SK-N-SH treated with all-trans-retinoic acid at 6 μM for 48 hours (cell line): ENCODE measurements around the gene PARD3B.

Experiments used
- TOX ChIP-seq: fragments of 250-450 bp; sonication (Bioruptor Pico); IDR thresholded peaks from 2 replicates; pipeline ENCODE4 v1.8.0; 2021; ENCODE audit warnings: mild to moderate bottlenecking, moderate library complexity, borderline replicate concordance
- ZNF565 ChIP-seq: fragments of 450-650 bp; formaldehyde crosslinking; conservative IDR thresholded peaks from 2 replicates; pipeline ENCODE4 v1.5.0; 2020; ENCODE audit warnings: low read depth, mild to moderate bottlenecking, moderate library complexity
- ZNF70 ChIP-seq: fragments of 450-650 bp; formaldehyde crosslinking; IDR thresholded peaks from 2 replicates; pipeline ENCODE4 v1.5.0; 2020; ENCODE audit warnings: mild to moderate bottlenecking, moderate library complexity
- TF ChIP-seq, protein P1 (sequence below): fragments of 250-450 bp; sonication (Bioruptor Pico); IDR thresholded peaks from 2 replicates; pipeline ENCODE4 v1.8.0; 2020; ENCODE audit warnings: mild to moderate bottlenecking, moderate library complexity, borderline replicate concordance
- TF ChIP-seq, protein P2 (sequence below): fragments of 250-450 bp; sonication (Bioruptor Pico); IDR thresholded peaks from 2 replicates; pipeline ENCODE4 v1.5.1; 2021; ENCODE audit warnings: mild to moderate bottlenecking, moderate library complexity

DNA sequence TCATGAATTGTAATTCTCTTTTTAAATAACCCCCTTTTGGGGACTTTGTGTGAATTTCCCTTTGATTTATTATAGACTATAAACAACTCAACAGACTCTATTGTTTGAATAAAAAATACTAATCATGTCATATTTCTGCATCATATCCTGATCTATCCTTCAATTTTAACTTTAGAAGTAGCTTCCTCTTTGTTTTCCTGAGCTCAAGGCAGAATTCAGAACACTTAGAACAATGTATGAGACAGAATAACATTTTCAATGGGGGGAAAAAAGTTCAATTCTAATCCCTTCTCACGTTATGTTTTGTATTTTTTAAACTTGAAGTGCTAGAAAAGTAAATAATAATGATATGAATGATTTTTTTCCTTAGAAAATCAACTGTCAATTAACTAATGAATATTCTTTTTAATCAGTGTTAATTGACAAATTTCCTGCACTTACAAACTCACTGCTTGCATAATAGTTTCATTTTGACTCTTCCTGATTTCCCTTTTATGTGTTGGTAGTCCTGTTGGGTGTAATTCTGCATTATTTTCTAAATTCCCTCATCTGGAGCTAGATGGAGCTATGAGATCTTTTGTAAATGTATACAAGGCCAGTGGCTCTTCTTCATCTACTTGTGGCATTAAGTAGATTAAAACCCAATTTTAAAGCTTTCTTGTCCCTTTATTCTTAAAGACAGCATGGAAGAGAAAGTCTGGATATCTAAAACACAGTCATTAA, 326.1 kb downstream of the PARD3B start:
- TF ChIP-seq, protein P1, sequence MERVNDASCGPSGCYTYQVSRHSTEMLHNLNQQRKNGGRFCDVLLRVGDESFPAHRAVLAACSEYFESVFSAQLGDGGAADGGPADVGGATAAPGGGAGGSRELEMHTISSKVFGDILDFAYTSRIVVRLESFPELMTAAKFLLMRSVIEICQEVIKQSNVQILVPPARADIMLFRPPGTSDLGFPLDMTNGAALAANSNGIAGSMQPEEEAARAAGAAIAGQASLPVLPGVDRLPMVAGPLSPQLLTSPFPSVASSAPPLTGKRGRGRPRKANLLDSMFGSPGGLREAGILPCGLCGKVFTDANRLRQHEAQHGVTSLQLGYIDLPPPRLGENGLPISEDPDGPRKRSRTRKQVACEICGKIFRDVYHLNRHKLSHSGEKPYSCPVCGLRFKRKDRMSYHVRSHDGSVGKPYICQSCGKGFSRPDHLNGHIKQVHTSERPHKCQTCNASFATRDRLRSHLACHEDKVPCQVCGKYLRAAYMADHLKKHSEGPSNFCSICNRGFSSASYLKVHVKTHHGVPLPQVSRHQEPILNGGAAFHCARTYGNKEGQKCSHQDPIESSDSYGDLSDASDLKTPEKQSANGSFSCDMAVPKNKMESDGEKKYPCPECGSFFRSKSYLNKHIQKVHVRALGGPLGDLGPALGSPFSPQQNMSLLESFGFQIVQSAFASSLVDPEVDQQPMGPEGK (CRISPR knock-in tag) = no peak
- TF ChIP-seq TOX (CRISPR knock-in tag) (no peak), ZNF565 (CRISPR knock-in tag) (no peak), ZNF70 (CRISPR knock-in tag) (no peak)
- TF ChIP-seq, protein P2, sequence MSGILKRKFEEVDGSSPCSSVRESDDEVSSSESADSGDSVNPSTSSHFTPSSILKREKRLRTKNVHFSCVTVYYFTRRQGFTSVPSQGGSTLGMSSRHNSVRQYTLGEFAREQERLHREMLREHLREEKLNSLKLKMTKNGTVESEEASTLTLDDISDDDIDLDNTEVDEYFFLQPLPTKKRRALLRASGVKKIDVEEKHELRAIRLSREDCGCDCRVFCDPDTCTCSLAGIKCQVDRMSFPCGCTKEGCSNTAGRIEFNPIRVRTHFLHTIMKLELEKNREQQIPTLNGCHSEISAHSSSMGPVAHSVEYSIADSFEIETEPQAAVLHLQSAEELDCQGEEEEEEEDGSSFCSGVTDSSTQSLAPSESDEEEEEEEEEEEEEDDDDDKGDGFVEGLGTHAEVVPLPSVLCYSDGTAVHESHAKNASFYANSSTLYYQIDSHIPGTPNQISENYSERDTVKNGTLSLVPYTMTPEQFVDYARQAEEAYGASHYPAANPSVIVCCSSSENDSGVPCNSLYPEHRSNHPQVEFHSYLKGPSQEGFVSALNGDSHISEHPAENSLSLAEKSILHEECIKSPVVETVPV (CRISPR knock-in tag) = no peak
